DND-41 (cell line): ENCODE data around the gene ZBTB32.

Source experiments
- ATAC-seq: fragments of 200-7000 bp; cut with Tn5 transposase; 3 replicates; pipeline ENCODE4 v1.9.1; 2021; ENCODE audit warnings: low read depth; ENCODE audit not compliant: insufficient read depth
- DNase-seq: peaks from one replicate; pipeline ENCODE4 v3.0.0-alpha.2; 2020
- H2AFZ ChIP-seq: 2 replicates; pipeline ENCODE4 v1.6.0; 2012; ENCODE audit warnings: low read depth, low read length
- H3K27ac ChIP-seq: 2 replicates; pipeline ENCODE4 v1.5.1; 2012; ENCODE audit warnings: low read length, inconsistent platforms
- H3K27me3 ChIP-seq: fragments of 200-600 bp; sonication (generic); 2 replicates; pipeline ENCODE4 v1.6.0; 2012; ENCODE audit warnings: low read length, mild to moderate bottlenecking, inconsistent platforms; ENCODE audit not compliant: insufficient read depth, poor library complexity
- H3K36me3 ChIP-seq: 2 replicates; pipeline ENCODE4 v1.5.1; 2012; ENCODE audit warnings: low read length, inconsistent platforms; ENCODE audit not compliant: insufficient read depth
- H3K4me1 ChIP-seq: 2 replicates; pipeline ENCODE4 v1.5.1; 2012; ENCODE audit warnings: mild to moderate bottlenecking, low read length; ENCODE audit not compliant: insufficient read depth
- H3K4me2 ChIP-seq: 2 replicates; pipeline ENCODE4 v1.6.0; 2012; ENCODE audit warnings: mild to moderate bottlenecking, moderate library complexity, low read length, inconsistent platforms; ENCODE audit not compliant: insufficient read depth
- H3K4me3 ChIP-seq, 2 experiments: fragments of 200-600 bp in 1 of 2; shearing (Covaris generic) in 1 of 2; 2 replicates each; pipeline ENCODE4 v1.5.1; 2012 to 2016; ENCODE audit warnings: inconsistent platforms in 2 of 2, low read length in 2 of 2, mild to moderate bottlenecking in 2 of 2, low read depth in 1 of 2, moderate library complexity in 1 of 2
- H3K79me2 ChIP-seq: 2 replicates; pipeline ENCODE4 v1.6.0; 2012; ENCODE audit warnings: low read length, inconsistent platforms; ENCODE audit not compliant: insufficient read depth
- H3K9ac ChIP-seq: 2 replicates; pipeline ENCODE4 v1.6.0; 2012; ENCODE audit warnings: low read depth, mild to moderate bottlenecking, inconsistent platforms, low read length, moderate library complexity
- H3K9me3 ChIP-seq: 2 replicates; pipeline ENCODE4 v1.5.1; 2012; ENCODE audit warnings: low read length, moderate library complexity, mild to moderate bottlenecking, inconsistent platforms; ENCODE audit not compliant: insufficient read depth, severe bottlenecking
- H4K20me1 ChIP-seq: 2 replicates; pipeline ENCODE4 v1.6.0; 2012; ENCODE audit warnings: low read length; ENCODE audit not compliant: insufficient read depth
- EZH2 ChIP-seq: IDR thresholded peaks from 3 replicates; pipeline ENCODE4 v1.6.1; 2012; ENCODE audit warnings: borderline replicate concordance, low read depth, mild to moderate bottlenecking, moderate library complexity, low read length, inconsistent platforms; ENCODE audit not compliant: severe bottlenecking
- TF ChIP-seq, protein P1 (sequence below): IDR thresholded peaks from 2 replicates; pipeline ENCODE4 v1.5.1; 2012; ENCODE audit warnings: borderline replicate concordance, low read length, moderate library complexity, mild to moderate bottlenecking; ENCODE audit not compliant: poor library complexity, severe bottlenecking; ENCODE audit errors: extremely low read depth

The ZBTB32 gene

DNA sequence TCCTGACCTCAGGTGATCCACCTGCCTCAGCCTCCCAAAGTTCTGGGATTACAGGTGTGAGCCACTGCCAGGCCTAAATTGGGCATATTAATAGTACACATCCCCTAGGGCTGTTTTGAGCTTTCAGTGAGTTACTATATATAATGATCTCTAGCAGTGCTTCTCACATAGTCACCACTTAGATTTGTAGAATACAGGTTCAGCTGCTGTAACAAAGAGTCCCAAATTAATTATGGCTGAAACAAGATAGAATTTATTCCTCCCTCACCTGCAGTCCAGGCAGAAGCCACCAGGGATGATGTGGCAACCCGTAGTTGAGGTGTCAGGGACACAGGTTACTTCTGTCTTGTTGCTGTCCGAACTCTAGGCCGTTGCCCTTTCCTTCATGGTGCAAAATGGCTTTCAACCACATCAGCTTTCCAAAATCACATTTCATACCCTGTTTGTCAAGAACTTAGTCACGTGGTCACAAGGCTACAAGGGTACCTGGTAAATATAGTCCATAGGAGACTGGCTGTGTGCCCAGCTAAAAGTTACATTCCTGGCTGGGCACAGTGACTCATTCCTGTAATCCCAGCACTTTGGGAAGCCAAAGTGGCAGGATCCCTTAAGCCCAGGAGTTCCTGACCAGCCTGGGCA, 56.5 kb downstream of the ZBTB32 start:
- no peak overlapping the region for H2AFZ ChIP-seq
- H3K79me2 ChIP-seq = peaks cover 30% of the 10 kb centered on the region
- no peak overlapping the region for H3K9ac ChIP-seq
- peaks cover 29% of the 10 kb centered on the region for H4K20me1 ChIP-seq
- no peaks in the 10 kb centered on the region for H3K27me3 ChIP-seq
- peaks cover 52% of the 10 kb centered on the region for H3K36me3 ChIP-seq
- no peak for TF ChIP-seq EZH2
- TF ChIP-seq, protein P1, sequence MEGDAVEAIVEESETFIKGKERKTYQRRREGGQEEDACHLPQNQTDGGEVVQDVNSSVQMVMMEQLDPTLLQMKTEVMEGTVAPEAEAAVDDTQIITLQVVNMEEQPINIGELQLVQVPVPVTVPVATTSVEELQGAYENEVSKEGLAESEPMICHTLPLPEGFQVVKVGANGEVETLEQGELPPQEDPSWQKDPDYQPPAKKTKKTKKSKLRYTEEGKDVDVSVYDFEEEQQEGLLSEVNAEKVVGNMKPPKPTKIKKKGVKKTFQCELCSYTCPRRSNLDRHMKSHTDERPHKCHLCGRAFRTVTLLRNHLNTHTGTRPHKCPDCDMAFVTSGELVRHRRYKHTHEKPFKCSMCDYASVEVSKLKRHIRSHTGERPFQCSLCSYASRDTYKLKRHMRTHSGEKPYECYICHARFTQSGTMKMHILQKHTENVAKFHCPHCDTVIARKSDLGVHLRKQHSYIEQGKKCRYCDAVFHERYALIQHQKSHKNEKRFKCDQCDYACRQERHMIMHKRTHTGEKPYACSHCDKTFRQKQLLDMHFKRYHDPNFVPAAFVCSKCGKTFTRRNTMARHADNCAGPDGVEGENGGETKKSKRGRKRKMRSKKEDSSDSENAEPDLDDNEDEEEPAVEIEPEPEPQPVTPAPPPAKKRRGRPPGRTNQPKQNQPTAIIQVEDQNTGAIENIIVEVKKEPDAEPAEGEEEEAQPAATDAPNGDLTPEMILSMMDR = no peak
- no peak overlapping the region for H3K4me3 ChIP-seq
- ATAC-seq (no peak), DNase-seq (no peak)
- H3K9me3 ChIP-seq = no peaks in the 10 kb centered on the region
- peaks cover 26% of the 10 kb centered on the region for H3K4me1 ChIP-seq
- no peak overlapping the region for H3K4me2 ChIP-seq
- no peak overlapping the region for H3K27ac ChIP-seq

DNA sequence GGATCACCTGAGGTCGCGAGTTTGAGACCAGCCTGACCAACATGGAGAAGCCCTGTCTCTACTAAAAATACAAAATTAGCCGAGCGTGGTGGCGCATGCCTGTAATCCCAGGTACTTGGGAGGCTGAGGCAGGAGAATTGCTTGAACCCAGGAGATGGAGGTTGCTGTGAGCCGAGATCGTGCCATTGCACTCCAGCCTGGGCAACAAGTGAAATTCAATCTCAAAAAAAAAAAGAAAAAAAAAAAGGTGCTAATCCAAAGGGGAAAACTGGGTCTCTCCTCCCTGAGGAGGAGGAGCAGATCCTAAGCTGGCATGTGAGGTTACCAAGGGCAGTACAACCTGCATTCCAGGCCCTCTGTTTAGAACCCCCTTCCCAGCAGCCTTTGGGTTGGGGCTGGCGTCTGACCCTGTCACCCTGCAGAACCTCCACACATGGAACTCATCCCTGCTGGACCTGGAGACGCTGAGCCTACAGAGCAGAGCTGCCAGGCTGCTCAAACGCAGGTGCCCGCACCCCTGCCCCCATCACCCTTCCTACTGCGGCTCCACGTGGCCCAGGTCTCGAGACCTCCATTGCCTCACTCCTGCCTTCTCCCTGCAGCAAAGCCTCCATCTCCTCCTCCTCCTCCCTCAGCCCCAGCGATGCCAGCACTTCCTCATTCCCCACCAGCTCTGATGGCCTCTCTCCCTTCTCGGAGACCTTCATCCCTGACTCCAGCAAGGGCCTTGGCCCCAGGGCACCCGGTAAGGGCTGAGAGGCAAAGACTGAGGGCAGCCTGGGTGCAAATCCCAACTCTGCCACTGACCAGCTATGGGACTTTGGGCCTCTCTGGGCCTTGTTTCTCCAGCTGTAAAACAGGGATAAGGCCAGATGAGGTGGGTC, 60.3 kb downstream of the ZBTB32 start:
- H3K9me3 ChIP-seq = no peaks in the 10 kb centered on the region
- no peaks in the 10 kb centered on the region for H3K27me3 ChIP-seq
- H3K4me1 ChIP-seq = peaks cover 3% of the 10 kb centered on the region
- peaks cover 22% of the 10 kb centered on the region for H4K20me1 ChIP-seq
- H3K79me2 ChIP-seq = peaks cover 13% of the 10 kb centered on the region
- peaks cover 76% of the 10 kb centered on the region for H3K36me3 ChIP-seq
- H3K4me2 ChIP-seq = no peak overlapping the region
- H2AFZ ChIP-seq = no peak overlapping the region
- no peak overlapping the region for H3K4me3 ChIP-seq
- ATAC-seq (no peak), DNase-seq (no peak)
- TF ChIP-seq EZH2 = no peak
- TF ChIP-seq, protein P1 = no peak
- H3K27ac ChIP-seq = no peak overlapping the region
- H3K9ac ChIP-seq = no peak overlapping the region
